DMS53 treated with DMSO at 0.1 percent for 48 hours (cell line): ENCODE data around the gene STK11IP.

Experiments used
- DNase-seq: peaks from one replicate; lab custom pipeline; 2025; ENCODE audit not compliant: unreplicated experiment; lab: John Stamatoyannopoulos, UW

The STK11IP gene

GRCh38 chr2:219613461-219614070 is 15.9 kb downstream of the STK11IP start:
- DNase-seq, result no peak

- DNase-seq, result no peak
These were observed 16.6 kb downstream of the STK11IP start for GRCh38 chr2:219614076-219614860.

- DNase-seq, result no peak
These were observed 17.4 kb downstream of the STK11IP start for GRCh38 chr2:219615036-219615435.

GRCh38 chr2:219615894-219616293 is 18.2 kb downstream of the STK11IP start:
- DNase-seq, result no peak

GRCh38 chr2:219616550-219616949 is 18.9 kb downstream of the STK11IP start:
- no peak for DNase-seq

- no peak for DNase-seq
These were observed 21.1 kb downstream of the STK11IP start for GRCh38 chr2:219618733-219619122.

GRCh38 chr2:219619235-219619634 is 21.6 kb downstream of the STK11IP start:
- DNase-seq, result no peak

- no peak for DNase-seq
These were observed 22.9 kb downstream of the STK11IP start for GRCh38 chr2:219620546-219620945.

GRCh38 chr2:219621935-219622334 is 24.3 kb downstream of the STK11IP start:
- no peak for DNase-seq

GRCh38 chr2:219622472-219622871 is 24.8 kb downstream of the STK11IP start:
- no peak for DNase-seq

GRCh38 chr2:219624565-219624964 is 26.9 kb downstream of the STK11IP start:
- no peak for DNase-seq

GRCh38 chr2:219625179-219625578 is 27.5 kb downstream of the STK11IP start:
- DNase-seq, result no peak

GRCh38 chr2:219626540-219626939 is 28.9 kb downstream of the STK11IP start:
- no peak for DNase-seq

GRCh38 chr2:219627103-219628100 is 29.7 kb downstream of the STK11IP start, which contains the start of gene SLC4A3:
Gene SLC4A3 (plus strand): TSS chr2:219627630. CDS start chr2:219627993, 363 bp downstream.
- DNase-seq, result no peak

GRCh38 chr2:219628235-219628985 is 30.8 kb downstream of the STK11IP start:
- DNase-seq, result no peak

GRCh38 chr2:219628986-219629901 is 31.6 kb downstream of the STK11IP start:
- no peak for DNase-seq

- no peak for DNase-seq
These were observed 32.5 kb downstream of the STK11IP start for GRCh38 chr2:219629976-219630695.

GRCh38 chr2:219630770-219631405 is 33.2 kb downstream of the STK11IP start:
- no peak for DNase-seq
